Measurements from ENCODE around the gene LSM14B. TPM values are rescaled to one million over a fixed set of nuclear protein-coding genes. Genes with fewer than 3 reads are reported as not detected.

LSM14B gene
- total RNA-seq, 2 donors from 2014 or later = 26.1 to 26.8 TPM

DNA sequence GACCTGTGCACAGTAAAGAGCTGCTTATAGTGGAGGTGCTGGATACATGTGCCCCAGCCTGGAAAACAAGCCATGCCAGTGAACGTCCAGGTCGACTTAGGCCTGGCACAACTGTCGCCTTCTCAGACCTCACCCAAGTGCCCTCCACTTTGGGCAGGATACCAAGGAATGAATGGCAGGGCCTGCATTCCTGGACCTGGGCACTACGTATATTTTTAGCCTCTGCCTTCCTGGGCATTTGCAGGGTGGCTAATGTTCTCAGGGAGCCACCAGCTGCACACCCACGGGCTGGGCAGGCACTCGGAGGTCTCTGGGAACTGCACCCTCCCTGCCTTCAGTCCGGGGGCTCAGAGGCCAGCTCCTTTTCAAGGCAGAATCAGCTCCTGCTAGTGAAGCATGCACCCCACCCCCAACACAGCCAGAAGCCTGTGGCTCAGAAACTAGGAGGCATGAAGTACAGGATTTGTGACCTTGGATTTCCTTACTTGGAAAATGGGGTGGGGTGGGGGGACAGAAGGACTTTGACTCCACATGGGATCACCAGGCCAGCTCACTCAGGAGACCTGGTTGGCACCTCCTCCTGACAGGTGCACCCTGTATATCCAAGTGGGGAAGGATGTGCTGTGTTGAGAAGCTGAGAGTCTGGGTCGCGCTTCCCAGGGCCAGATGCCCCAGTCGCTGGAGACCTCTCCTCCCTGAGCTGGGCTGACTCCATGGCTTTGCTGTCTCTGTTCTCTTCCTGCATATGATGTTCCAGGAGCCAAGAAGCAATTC is 2.5 kb upstream of the LSM14B start:
- no peaks in the 10 kb centered on the region for H3K9me3 ChIP-seq
- no peak for TF ChIP-seq CTCF (IDR thresholded peaks at IDR 0.05)
- no peak overlapping the region for H3K4me3 ChIP-seq
- H3K36me3 ChIP-seq = peaks cover 2% of the 10 kb centered on the region
- H3K27me3 ChIP-seq = no peaks in the 10 kb centered on the region
- H3K27ac ChIP-seq = peak overlapping the region; percentile 97 to 98
- peaks cover 0 to 51% of the 10 kb centered on the region in 2 donors for H3K4me1 ChIP-seq
- DNase-seq (ENCODE audit: low spot score) = no peak

DNA sequence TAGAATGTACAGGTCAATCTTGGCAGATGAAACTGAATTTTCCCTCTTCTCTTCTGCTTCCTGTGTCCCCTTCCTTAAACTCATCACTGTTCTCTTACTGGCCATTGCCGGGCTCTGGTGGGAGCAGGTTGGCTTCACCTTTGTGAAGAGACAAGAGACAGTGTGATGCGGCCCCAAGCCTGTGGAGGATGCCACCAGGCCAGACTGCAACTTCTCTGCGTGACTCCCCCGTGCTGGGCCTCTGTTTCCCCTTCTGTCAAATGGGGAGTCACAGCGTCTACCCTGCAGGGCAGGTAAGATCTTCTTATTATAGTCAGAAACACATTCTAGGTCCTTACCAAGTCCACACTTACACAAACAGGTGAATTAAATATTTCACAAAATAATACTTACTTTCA is 1.9 kb upstream of the LSM14B start:
- H3K36me3 ChIP-seq = peaks cover 8% of the 10 kb centered on the region
- H3K4me3 ChIP-seq = no peak overlapping the region
- no peaks in the 10 kb centered on the region for H3K27me3 ChIP-seq
- no peaks in the 10 kb centered on the region for H3K9me3 ChIP-seq
- TF ChIP-seq CTCF (IDR thresholded peaks at IDR 0.05) = no peak
- peak overlapping the region; percentile 97 to 98 for H3K27ac ChIP-seq
- peaks cover 0 to 51% of the 10 kb centered on the region in 2 donors for H3K4me1 ChIP-seq
- no peak for DNase-seq (ENCODE audit: low spot score)

- no peaks in the 10 kb centered on the region for H3K27me3 ChIP-seq
- no peaks in the 10 kb centered on the region for H3K9me3 ChIP-seq
- TF ChIP-seq CTCF (IDR thresholded peaks at IDR 0.05) = no peak
- peak overlapping the region; percentile 97 to 98 for H3K27ac ChIP-seq
- peaks cover 16% of the 10 kb centered on the region for H3K36me3 ChIP-seq
- H3K4me3 ChIP-seq = peak overlapping the region; percentile 63 to 91
- peaks cover 0 to 51% of the 10 kb centered on the region in 2 donors for H3K4me1 ChIP-seq
- peak; percentile 74 for DNase-seq (ENCODE audit: low spot score)
Measured at GRCh38 chr20:62120990-62121775, 1.1 kb upstream of the LSM14B start.

DNA sequence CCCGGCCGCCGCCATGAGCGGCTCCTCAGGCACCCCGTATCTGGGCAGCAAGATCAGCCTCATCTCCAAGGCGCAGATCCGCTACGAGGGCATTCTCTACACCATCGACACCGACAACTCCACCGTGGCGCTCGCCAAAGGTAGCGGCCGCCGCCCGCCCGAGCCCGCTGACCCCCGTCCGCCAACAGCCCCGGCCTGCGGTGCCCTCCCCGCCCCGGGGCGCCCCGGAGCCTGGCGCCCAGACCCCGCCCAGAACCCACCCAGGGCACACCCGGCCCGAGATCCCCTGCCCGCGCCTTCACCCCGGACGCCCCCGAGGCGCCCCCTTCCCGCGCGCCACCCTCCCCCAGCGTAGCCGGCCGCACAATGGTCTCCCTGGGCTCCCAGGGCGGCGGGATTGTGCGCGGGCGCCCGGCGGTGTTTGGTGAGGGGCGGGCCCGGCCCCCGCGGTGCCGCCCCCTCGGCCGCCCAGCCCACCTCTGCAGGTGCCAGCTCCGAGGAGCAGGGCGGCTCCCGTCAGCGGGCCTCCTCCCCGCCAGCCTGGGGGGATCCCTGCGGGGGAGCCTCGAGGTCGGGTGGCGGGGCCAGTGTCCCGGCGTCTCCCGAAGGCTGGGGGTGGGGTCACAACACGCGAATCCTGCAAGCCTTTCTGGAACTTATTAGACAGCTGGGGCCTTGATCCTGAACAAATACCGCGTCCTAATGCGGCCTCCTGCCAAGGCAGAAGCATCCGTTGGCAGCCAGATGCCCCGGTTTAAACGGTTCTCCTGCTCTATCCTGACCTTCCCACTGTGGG is 577 bp downstream of the LSM14B start:
- Histone ChIP-seq H3K27ac (peak overlapping the region; percentile 90 to 92), H3K36me3 (peaks cover 33% of the 10 kb centered on the region), H3K4me3 (peak overlapping the region; percentile 62 to 91), H3K27me3 (no peaks in the 10 kb centered on the region), H3K9me3 (no peaks in the 10 kb centered on the region), H3K4me1 (peaks cover 0 to 46% of the 10 kb centered on the region in 2 donors)
- DNase-seq (ENCODE audit: low spot score) = no peak
- no peak for TF ChIP-seq CTCF (IDR thresholded peaks at IDR 0.05)

GRCh38 chr20:62123450-62124118 is 1.3 kb downstream of the LSM14B start:
- DNase-seq (ENCODE audit: low spot score) = no peak

More at GRCh38 chr20:62123450-62124118, 1.3 kb downstream of the LSM14B start:
- no peaks in the 10 kb centered on the region for H3K9me3 ChIP-seq
- H3K4me3 ChIP-seq = peak overlapping the region; percentile 62 to 91
- TF ChIP-seq CTCF (IDR thresholded peaks at IDR 0.05) = no peak
- peaks cover 40% of the 10 kb centered on the region for H3K36me3 ChIP-seq
- H3K4me1 ChIP-seq = peaks cover 0 to 38% of the 10 kb centered on the region in 2 donors
- H3K27ac ChIP-seq = peak overlapping the region; percentile 90 to 92
- no peaks in the 10 kb centered on the region for H3K27me3 ChIP-seq

Data from right atrium auricular region (tissue), 2 donors.